Tibial artery (tissue), 4 donors: ENCODE measurements around the gene GPX1.
"Not testable (repeated sequence)": the region's sequence is repeated elsewhere in the genome, so short reads cannot be mapped to it uniquely, and the experiment has no call there.

Source experiments
- DNase-seq, 2 donors: peaks; one replicate each; pipeline ENCODE4 v3.0.0-alpha.2; 2019
- H3K27ac ChIP-seq, 2 donors: fragments of 200-600 bp; sonication (generic) in 1 of 2; 1 replicate in 1 of 2; 2 replicates in 1 of 2; pipeline ENCODE4 v1.5.1; 2018 to 2019; ENCODE audit warnings: mild to moderate bottlenecking in 1 of 2
- H3K27me3 ChIP-seq, 2 donors: fragments of 200-600 bp; sonication (generic) in 1 of 2; one replicate each; pipeline versions ENCODE4 v1.5.1 to v1.6.0; 2016 to 2019
- H3K36me3 ChIP-seq, 3 donors: fragments of 200-600 bp; sonication (generic) in 2 of 3; one replicate each; pipeline ENCODE4 v1.5.1; 2016 to 2019; ENCODE audit warnings: mild to moderate bottlenecking in 2 of 3
- H3K4me1 ChIP-seq, 4 donors: fragments of 200-600 bp; sonication (generic) in 2 of 4; 1 replicate in 3 of 4; 2 replicates in 1 of 4; pipeline ENCODE4 v1.5.1; 2016 to 2019
- H3K4me3 ChIP-seq, 2 donors: fragments of 200-600 bp; sonication (generic) in 1 of 2; 1 replicate in 1 of 2; 2 replicates in 1 of 2; pipeline ENCODE4 v1.5.1; 2018 to 2019; ENCODE audit warnings: mild to moderate bottlenecking in 2 of 2
- H3K9me3 ChIP-seq, 3 donors: fragments of 200-600 bp; sonication (generic) in 1 of 3; one replicate each; pipeline ENCODE4 v1.5.1; 2016 to 2019
- intact Hi-C: fragments of 100-400 bp; cut with DNase I; formaldehyde crosslinking; loops from one replicate; pipeline ENCODE4 v1.15.0; 2023; ENCODE audit warnings: low total_unique reads
- TF ChIP-seq, protein P1 (sequence below), 2 experiments: fragments of 200-600 bp in 1 of 2; fragments of 450-650 bp in 1 of 2; IDR thresholded peaks; one replicate each; pipeline ENCODE4 v1.5.1; 2017 to 2019; ENCODE audit warnings: antibody characterized with exemption in 2 of 2, mild to moderate bottlenecking in 1 of 2, moderate library complexity in 1 of 2

The GPX1 gene

DNA sequence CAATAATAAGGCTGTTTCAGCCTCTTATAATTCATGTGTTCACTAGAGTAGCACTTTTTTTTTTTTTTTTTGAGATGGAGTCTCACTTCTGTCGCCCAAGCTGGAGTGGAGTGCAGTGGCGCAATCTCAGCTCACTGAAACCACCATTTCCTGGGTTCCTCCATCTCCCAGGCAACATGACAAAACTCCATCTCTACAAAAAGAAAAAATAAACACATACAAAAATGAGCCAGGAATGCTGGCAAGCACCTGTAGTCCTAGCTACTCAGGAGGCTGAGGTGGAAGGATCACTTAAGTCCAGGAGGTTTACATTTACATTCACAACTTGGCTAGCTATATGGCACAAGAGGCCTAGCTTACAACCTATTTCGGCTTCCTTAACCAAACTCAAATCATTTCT, 25.1 kb downstream of the GPX1 start:
- Histone ChIP-seq H3K36me3 (peaks cover 41 to 88% (median 69%) of the 10 kb centered on the region in 3 donors), H3K27ac (no peak overlapping the region), H3K4me1 (peaks cover 0 to 9% (median 0%) of the 10 kb centered on the region in 4 donors), H3K27me3 (no peaks in the 10 kb centered on the region), H3K4me3 (no peak overlapping the region), H3K9me3 (no peaks in the 10 kb centered on the region)
- DNase-seq: no peak
- TF ChIP-seq, protein P1, sequence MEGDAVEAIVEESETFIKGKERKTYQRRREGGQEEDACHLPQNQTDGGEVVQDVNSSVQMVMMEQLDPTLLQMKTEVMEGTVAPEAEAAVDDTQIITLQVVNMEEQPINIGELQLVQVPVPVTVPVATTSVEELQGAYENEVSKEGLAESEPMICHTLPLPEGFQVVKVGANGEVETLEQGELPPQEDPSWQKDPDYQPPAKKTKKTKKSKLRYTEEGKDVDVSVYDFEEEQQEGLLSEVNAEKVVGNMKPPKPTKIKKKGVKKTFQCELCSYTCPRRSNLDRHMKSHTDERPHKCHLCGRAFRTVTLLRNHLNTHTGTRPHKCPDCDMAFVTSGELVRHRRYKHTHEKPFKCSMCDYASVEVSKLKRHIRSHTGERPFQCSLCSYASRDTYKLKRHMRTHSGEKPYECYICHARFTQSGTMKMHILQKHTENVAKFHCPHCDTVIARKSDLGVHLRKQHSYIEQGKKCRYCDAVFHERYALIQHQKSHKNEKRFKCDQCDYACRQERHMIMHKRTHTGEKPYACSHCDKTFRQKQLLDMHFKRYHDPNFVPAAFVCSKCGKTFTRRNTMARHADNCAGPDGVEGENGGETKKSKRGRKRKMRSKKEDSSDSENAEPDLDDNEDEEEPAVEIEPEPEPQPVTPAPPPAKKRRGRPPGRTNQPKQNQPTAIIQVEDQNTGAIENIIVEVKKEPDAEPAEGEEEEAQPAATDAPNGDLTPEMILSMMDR (IDR thresholded peaks at IDR 0.05): no peak
- intact Hi-C loops: loop anchor here (10.0 kb wide), 1 partner anchor 158 kb away; the partner anchor contains the start of gene KLHDC8B

DNA sequence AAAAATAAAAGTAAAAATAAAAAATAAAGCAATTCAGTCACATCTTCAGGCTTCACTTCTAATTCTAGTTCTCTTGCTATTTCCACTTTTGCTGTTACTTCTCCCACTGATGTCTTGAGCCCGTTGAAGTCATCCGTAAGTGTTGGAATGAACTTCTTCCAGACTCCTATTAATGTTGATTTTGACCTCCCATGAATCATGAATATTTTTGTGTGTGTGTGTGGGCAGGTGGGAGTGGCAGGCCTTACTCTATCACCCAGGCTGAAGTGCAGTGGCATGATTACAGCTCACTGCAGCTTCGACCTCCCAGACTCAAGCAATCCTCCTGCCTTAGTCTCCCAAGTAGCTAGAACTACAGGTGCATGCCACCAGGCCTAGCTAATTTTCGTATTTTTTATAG, 29.0 kb downstream of the GPX1 start:
- Histone ChIP-seq H3K27me3 (no peaks in the 10 kb centered on the region), H3K9me3 (no peaks in the 10 kb centered on the region), H3K4me1 (no peaks in the 10 kb centered on the region), H3K4me3 (no peak overlapping the region), H3K36me3 (peaks cover 65 to 100% (median 82%) of the 10 kb centered on the region in 3 donors), H3K27ac (no peak overlapping the region)
- intact Hi-C loops: no loop called here
- TF ChIP-seq, protein P1 (IDR thresholded peaks at IDR 0.05): no peak
- DNase-seq: no peak

DNA sequence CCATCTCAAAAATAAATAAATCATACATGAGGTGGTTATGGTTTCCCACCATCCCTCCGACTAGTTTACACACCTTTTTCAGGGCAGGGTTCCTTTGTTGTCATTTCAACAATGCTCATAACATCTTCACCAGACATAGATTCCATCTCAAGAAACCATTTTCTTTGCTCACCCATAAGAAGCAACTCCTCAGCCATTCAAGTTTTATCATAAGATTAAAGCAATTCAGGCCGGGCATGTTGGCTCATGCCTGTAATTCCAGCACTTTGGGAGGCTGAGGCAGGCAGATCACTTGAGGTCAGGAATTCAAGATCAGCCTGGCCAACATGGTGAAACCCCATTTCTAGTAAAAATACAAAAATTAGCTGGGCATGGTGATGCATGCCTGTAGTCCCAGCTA, 29.8 kb downstream of the GPX1 start:
- peaks cover 68 to 100% (median 81%) of the 10 kb centered on the region in 3 donors for H3K36me3 ChIP-seq
- H3K4me1 ChIP-seq, H3K9me3 ChIP-seq, H3K4me3 ChIP-seq, intact Hi-C loops, H3K27me3 ChIP-seq, H3K27ac ChIP-seq, DNase-seq: not testable (repeated sequence)

DNA sequence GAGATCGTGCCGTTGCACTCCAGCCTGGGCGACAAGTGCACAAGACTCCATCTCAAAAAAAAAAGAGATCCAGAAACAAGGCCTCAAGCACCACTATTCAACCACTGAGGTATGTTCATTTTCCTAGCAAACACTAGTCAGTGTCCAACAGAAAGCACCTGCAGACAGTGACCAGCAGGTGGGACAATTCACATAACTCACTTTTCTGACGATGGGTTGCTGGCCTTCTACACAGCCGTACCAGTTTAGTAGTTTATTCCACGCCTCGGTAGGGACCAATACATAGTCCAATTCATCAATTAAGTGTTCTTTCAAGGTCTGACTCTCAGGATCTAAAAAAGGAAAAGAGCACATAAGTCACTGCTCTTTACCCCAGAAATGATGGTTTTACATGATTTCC, 30.7 kb downstream of the GPX1 start:
- Histone ChIP-seq H3K36me3 (peaks cover 62 to 99% (median 85%) of the 10 kb centered on the region in 3 donors), H3K4me1 (no peaks in the 10 kb centered on the region), H3K4me3 (no peak overlapping the region), H3K27ac (no peak overlapping the region), H3K9me3 (no peaks in the 10 kb centered on the region), H3K27me3 (no peaks in the 10 kb centered on the region)
- intact Hi-C loops: no loop called here
- no peak for DNase-seq
- TF ChIP-seq, protein P1 (IDR thresholded peaks at IDR 0.05): no peak

DNA sequence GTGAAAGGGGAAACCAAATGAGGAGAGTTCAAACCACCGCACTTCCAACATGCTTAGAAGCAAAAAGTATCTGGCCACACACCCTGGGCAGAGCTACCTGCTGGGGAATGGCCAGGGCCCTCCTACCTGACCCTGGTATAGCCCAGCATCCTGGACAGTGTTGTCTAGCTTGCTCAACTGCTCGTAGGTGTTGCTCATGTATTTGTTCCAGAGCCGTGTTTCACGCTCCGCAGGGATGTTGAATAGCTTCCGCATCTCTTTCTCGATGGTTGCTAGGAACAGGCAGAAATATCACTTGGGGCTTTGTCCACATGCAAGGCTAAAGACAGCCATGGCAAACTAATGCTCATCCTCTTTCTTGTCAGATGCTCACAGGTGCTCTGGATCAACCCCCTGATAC, 33.4 kb downstream of the GPX1 start:
- Histone ChIP-seq H3K36me3 (peaks cover 67 to 99% (median 81%) of the 10 kb centered on the region in 3 donors), H3K9me3 (no peaks in the 10 kb centered on the region), H3K4me3 (no peak overlapping the region), H3K27ac (no peak overlapping the region), H3K4me1 (no peaks in the 10 kb centered on the region), H3K27me3 (no peaks in the 10 kb centered on the region)
- intact Hi-C loops: no loop called here
- TF ChIP-seq, protein P1 (IDR thresholded peaks at IDR 0.05): no peak
- DNase-seq: no peak

DNA sequence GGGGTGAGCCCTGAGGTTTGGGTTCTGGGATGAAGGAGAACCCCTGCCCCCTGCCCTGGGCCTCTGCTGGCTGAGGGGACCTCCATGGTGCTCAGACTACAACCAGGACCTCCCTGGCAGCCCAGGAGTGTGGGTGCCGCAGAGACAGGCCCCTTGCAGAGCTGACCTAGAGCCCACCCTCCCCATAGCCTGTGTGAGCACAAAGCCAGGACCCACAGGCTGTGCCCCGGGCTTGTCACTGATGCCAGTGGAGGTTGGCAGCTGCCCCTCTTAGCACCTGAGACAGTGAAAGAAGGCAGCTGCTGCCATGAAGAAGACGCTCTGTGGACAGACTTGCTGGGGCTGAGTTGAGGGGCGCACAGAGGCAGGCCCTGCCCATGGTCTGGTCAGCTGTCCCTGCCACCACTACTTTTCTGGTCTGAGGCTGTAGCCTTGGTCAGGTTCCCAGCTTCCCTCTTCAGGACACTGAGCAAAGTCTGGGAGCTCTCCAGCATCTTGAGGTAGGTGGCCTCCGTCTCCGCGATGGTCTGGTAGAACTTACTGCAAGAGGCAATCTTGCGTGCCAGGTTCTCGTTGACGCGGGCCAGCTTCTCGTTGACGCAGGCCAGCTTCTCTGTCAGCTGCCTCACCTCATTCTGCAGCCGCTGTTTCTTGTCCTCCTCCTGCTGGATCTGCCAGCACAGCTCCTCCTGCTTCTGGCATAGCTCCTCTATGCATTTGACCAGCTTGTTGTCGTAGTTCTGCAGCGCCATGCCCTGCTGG, 41.3 kb downstream of the GPX1 start:
- peaks cover 40 to 94% (median 75%) of the 10 kb centered on the region in 3 donors for H3K36me3 ChIP-seq
- no peaks in the 10 kb centered on the region for H3K27me3 ChIP-seq
- no peak for DNase-seq
- TF ChIP-seq, protein P1 (IDR thresholded peaks at IDR 0.05): no peak
- peaks cover 0 to 6% (median 0%) of the 10 kb centered on the region in 4 donors for H3K4me1 ChIP-seq
- H3K4me3 ChIP-seq: no peak overlapping the region
- H3K27ac ChIP-seq: no peak overlapping the region
- H3K9me3 ChIP-seq: no peaks in the 10 kb centered on the region
- intact Hi-C loops: no loop called here
